KMS-11 (cell line): ENCODE data around the gene BCAR3.

Experiments
- H2AFZ ChIP-seq: fragments of 200-600 bp; sonication (generic); 2 replicates; pipeline ENCODE4 v1.6.1; 2016; ENCODE audit warnings: antibody characterized with exemption, mixed run types, low read depth
- H3K27ac ChIP-seq: fragments of 200-600 bp; sonication (generic); 2 replicates; pipeline ENCODE4 v1.6.1; 2016; ENCODE audit warnings: mild to moderate bottlenecking, mixed run types
- H3K27me3 ChIP-seq: fragments of 200-600 bp; sonication (generic); 2 replicates; pipeline ENCODE4 v1.6.1; 2017; ENCODE audit warnings: mild to moderate bottlenecking, low read depth, mixed run types, moderate library complexity; ENCODE audit not compliant: insufficient read depth
- H3K36me3 ChIP-seq: fragments of 200-600 bp; sonication (generic); 2 replicates; pipeline ENCODE4 v1.6.1; 2017; ENCODE audit warnings: mild to moderate bottlenecking, mixed run types; ENCODE audit not compliant: insufficient read depth
- H3K4me1 ChIP-seq: fragments of 200-600 bp; sonication (generic); 2 replicates; pipeline ENCODE4 v1.6.1; 2016; ENCODE audit warnings: mild to moderate bottlenecking, low read depth, mixed run types; ENCODE audit not compliant: poor library complexity, severe bottlenecking
- H3K4me2 ChIP-seq: fragments of 200-600 bp; sonication (generic); 2 replicates; pipeline ENCODE4 v1.7.0; 2016; ENCODE audit warnings: mild to moderate bottlenecking, mixed run types
- H3K4me3 ChIP-seq: fragments of 200-600 bp; sonication (generic); IDR thresholded peaks from 2 replicates; pipeline ENCODE4 v1.6.1; 2017; ENCODE audit warnings: low read depth, low read length, mixed read lengths; ENCODE audit not compliant: insufficient read depth
- H3K79me2 ChIP-seq: fragments of 200-600 bp; sonication (generic); 2 replicates; pipeline ENCODE4 v1.6.1; 2016; ENCODE audit warnings: low read depth, mixed run types; ENCODE audit not compliant: insufficient read depth
- H3K9ac ChIP-seq: fragments of 200-600 bp; sonication (generic); 2 replicates; pipeline ENCODE4 v1.6.1; 2016; ENCODE audit warnings: mild to moderate bottlenecking, mixed run types
- H4K20me1 ChIP-seq: fragments of 200-600 bp; sonication (generic); 2 replicates; pipeline ENCODE4 v1.6.1; 2016; ENCODE audit warnings: mild to moderate bottlenecking, mixed run types; ENCODE audit not compliant: insufficient read depth
- TF ChIP-seq, protein P1 (sequence below): fragments of 200-600 bp; sonication (generic); conservative IDR thresholded peaks from 2 replicates; pipeline ENCODE4 v1.6.1; 2017; ENCODE audit warnings: low read depth, mild to moderate bottlenecking, antibody characterized with exemption, low read length, moderate library complexity, mixed read lengths

The BCAR3 gene

DNA sequence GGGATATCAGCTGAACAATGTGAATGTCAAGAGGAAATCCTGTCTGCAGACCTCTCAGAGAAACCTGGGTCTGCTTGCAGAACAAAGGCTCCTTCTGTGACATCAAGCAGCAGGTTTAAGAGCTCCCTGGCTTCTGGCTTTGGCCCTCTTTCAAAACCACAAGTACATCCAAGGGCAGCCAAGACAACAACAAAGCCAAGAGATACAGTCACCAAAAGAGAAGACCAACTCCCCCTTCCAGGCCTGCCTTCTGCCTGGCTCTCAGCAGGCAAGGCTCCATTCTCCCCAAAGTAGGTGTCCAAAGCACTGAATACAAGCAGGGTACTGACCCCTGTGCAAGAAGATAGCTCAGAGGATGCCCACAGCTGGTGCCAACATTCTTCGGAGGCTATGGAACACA, 11.5 kb downstream of the BCAR3 start:
- Histone ChIP-seq H4K20me1 (no peaks in the 10 kb centered on the region), H3K4me3 (no peak overlapping the region), H3K36me3 (no peaks in the 10 kb centered on the region), H2AFZ (no peak overlapping the region), H3K27ac (no peak overlapping the region), H3K4me1 (no peaks in the 10 kb centered on the region), H3K79me2 (no peaks in the 10 kb centered on the region), H3K27me3 (no peaks in the 10 kb centered on the region), H3K4me2 (no peak overlapping the region), H3K9ac (no peak overlapping the region)
- TF ChIP-seq, protein P1, sequence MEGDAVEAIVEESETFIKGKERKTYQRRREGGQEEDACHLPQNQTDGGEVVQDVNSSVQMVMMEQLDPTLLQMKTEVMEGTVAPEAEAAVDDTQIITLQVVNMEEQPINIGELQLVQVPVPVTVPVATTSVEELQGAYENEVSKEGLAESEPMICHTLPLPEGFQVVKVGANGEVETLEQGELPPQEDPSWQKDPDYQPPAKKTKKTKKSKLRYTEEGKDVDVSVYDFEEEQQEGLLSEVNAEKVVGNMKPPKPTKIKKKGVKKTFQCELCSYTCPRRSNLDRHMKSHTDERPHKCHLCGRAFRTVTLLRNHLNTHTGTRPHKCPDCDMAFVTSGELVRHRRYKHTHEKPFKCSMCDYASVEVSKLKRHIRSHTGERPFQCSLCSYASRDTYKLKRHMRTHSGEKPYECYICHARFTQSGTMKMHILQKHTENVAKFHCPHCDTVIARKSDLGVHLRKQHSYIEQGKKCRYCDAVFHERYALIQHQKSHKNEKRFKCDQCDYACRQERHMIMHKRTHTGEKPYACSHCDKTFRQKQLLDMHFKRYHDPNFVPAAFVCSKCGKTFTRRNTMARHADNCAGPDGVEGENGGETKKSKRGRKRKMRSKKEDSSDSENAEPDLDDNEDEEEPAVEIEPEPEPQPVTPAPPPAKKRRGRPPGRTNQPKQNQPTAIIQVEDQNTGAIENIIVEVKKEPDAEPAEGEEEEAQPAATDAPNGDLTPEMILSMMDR = no peak

DNA sequence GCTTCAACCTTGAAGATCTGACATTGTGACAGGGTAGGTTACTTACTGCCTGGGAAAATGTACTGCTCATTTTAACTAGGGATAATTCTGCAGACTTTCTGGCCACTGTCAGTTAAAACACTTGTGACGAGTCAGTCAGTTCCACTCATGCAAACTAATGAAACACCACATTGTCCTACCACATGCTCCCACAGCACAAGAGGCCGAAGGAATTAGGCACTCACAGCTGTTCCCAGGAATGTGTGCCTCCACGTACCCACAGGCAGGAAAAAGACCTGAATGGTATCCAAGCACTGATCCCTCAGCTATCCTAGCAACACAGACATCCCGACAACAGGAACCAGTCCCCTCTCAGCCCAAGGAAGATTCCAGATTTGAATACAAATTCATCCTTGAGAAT, 12.3 kb downstream of the BCAR3 start:
- TF ChIP-seq, protein P1 = no peak
- Histone ChIP-seq H2AFZ (no peak overlapping the region), H3K4me3 (no peak overlapping the region), H3K36me3 (no peaks in the 10 kb centered on the region), H3K27ac (no peak overlapping the region), H3K27me3 (no peaks in the 10 kb centered on the region), H3K4me1 (no peaks in the 10 kb centered on the region), H3K79me2 (no peaks in the 10 kb centered on the region), H3K9ac (no peak overlapping the region), H3K4me2 (no peak overlapping the region), H4K20me1 (no peaks in the 10 kb centered on the region)

DNA sequence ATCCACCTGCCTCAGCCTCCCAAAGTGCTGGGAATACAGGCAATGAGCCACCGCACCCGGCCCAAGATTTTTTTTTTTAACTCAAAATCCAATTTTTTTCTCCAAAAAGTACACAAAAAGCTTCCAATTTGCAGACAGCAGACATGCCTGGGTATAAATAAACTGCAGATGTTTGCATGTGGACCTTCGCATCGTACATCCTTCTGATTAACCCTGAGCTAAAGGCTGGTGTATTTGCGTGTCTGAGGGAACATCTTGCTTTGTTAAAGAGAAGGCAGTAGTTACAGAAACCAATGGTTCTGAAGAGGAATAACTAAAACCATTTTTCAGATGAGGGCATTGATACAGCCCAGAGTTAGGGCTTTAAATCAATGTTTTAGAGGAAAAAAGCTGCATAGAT, 12.7 kb downstream of the BCAR3 start:
- Histone ChIP-seq H3K4me1 (no peaks in the 10 kb centered on the region), H3K4me3 (no peak overlapping the region), H2AFZ (no peak overlapping the region), H3K9ac (no peak overlapping the region), H3K27me3 (no peaks in the 10 kb centered on the region), H3K36me3 (no peaks in the 10 kb centered on the region), H4K20me1 (no peaks in the 10 kb centered on the region), H3K79me2 (no peaks in the 10 kb centered on the region), H3K4me2 (no peak overlapping the region), H3K27ac (no peak overlapping the region)
- TF ChIP-seq, protein P1 = no peak

DNA sequence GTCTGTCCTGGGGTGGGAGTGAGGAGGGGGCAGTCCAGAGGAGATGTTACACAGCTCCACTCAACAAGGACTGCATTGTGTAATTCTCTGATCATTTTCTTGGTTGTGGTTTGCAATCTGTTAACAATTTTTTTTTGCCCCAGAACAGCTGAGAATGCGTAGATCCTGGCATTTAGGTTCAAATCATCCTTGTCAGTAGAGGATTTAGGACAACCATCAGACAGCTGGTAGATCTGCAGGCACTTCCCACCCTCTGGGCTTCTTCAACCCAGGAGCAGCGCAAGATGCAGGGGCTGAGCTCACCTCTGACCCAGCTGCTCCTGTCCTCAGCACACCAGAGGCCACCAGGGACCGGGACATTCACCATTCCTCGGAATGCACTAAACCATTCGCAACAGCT, 13.5 kb downstream of the BCAR3 start:
- Histone ChIP-seq H2AFZ (no peak overlapping the region), H3K4me3 (no peak overlapping the region), H3K9ac (no peak overlapping the region), H4K20me1 (no peaks in the 10 kb centered on the region), H3K4me1 (peaks cover 4% of the 10 kb centered on the region), H3K36me3 (no peaks in the 10 kb centered on the region), H3K27me3 (no peaks in the 10 kb centered on the region), H3K27ac (no peak overlapping the region), H3K4me2 (no peak overlapping the region), H3K79me2 (no peaks in the 10 kb centered on the region)
- TF ChIP-seq, protein P1 = no peak

DNA sequence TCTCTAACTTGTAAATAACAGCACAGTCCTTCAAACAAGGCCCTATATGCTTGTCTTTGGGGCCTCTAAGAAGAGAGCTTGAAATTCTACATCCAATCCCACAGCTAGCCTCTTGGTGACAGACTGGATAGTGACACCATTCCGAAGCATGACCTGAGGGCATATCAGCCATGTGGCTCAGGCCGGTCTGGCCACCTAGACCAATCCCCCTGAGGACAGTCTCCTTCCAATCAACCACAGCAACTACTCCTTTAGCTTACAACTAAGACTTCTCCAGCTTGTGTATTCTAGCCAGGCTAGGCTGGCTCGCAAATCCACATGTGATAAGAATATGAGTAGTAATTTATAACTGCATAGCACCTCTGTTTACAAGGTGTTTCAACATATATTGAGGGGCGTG, 14.0 kb downstream of the BCAR3 start:
- Histone ChIP-seq H3K36me3 (no peaks in the 10 kb centered on the region), H3K4me2 (no peak overlapping the region), H3K4me1 (peaks cover 8% of the 10 kb centered on the region), H3K79me2 (no peaks in the 10 kb centered on the region), H4K20me1 (no peaks in the 10 kb centered on the region), H3K4me3 (no peak overlapping the region), H3K9ac (no peak overlapping the region), H3K27ac (no peak overlapping the region), H2AFZ (no peak overlapping the region), H3K27me3 (no peaks in the 10 kb centered on the region)
- TF ChIP-seq, protein P1 = no peak
